Measurements from ENCODE around the gene OTOGL. TPM values are rescaled to one million over a fixed set of nuclear protein-coding genes. Genes with fewer than 3 reads are reported as not detected.

OTOGL gene
- polyA plus RNA-seq, 1 of the 3 experiments (the other 2 are of a cell fraction) = 0.61 TPM

- H3K27ac ChIP-seq (ENCODE audit: low read depth in 2 of 2, low read length in 1 of 2) = no peak overlapping the region
- H4K20me1 ChIP-seq (ENCODE audit: insufficient read depth) = no peaks in the 10 kb centered on the region
- no peaks in the 10 kb centered on the region for H3K79me2 ChIP-seq (ENCODE audit: insufficient read depth)
- no peaks in the 10 kb centered on the region for H3K27me3 ChIP-seq (ENCODE audit: insufficient read depth)
- no peaks in the 10 kb centered on the region for H3K9me2 ChIP-seq
- no peak for TF ChIP-seq RXRA (IDR thresholded peaks at IDR 0.05; ENCODE audit: borderline replicate concordance, low read depth)
- no peak for TF ChIP-seq MXI1 (IDR thresholded peaks at IDR 0.05; ENCODE audit: low read depth, low read length)
- TF ChIP-seq TCF12 (IDR thresholded peaks at IDR 0.05) = no peak
- no peak for TF ChIP-seq SIN3A (IDR thresholded peaks at IDR 0.05; ENCODE audit: borderline replicate concordance, low read depth, low read length)
- no peak overlapping the region for H3K4me2 ChIP-seq
- no peaks in the 10 kb centered on the region for H3F3A ChIP-seq (replicated peaks; ENCODE audit: insufficient read depth)
- ChIA-PET CTCF (interaction anchor here (1.2 kb wide), 1 partner anchor 105 kb away, joined by 3 read pairs; no protein-coding TSS in a partner anchor), POLR2A (no interaction called here)
- H3K4me3 ChIP-seq (ENCODE audit: low read depth in 2 of 2, low read length in 1 of 2) = no peak overlapping the region
- H3K4me1 ChIP-seq (ENCODE audit: control insufficient read depth in 1 of 2, insufficient read depth in 2 of 2, low read depth in 1 of 2, low read length in 1 of 2) = no peaks in the 10 kb centered on the region
- no peaks in the 10 kb centered on the region for H3K9me3 ChIP-seq
- H2AFZ ChIP-seq (ENCODE audit: low read depth) = no peak overlapping the region
- H3K9ac ChIP-seq = no peak overlapping the region
- no peak for DNase-seq
- no peaks in the 10 kb centered on the region for H3K36me3 ChIP-seq (replicated peaks in 1 of 2; ENCODE audit: control insufficient read depth in 1 of 2, insufficient read depth in 2 of 2, low read length in 1 of 2)
Measured at GRCh38 chr12:80165746-80166145, 66.4 kb downstream of the OTOGL start.

GRCh38 chr12:80166751-80167150 lies 67.4 kb downstream of the OTOGL start:
- CTCF ChIA-PET = interaction anchor here (1.0 kb wide), 1 partner anchor 13 kb away, joined by 3 read pairs; no protein-coding TSS in a partner anchor
- no peak overlapping the region for H2AFZ ChIP-seq (ENCODE audit: low read depth)
- WGBS (ENCODE audit: low lambda C conversion rate) = 23% methylated on average over 2 of the region's 2 CpGs

More at GRCh38 chr12:80166751-80167150, 67.4 kb downstream of the OTOGL start:
- no peak overlapping the region for H3K4me2 ChIP-seq
- no peak overlapping the region for H3K4me3 ChIP-seq (ENCODE audit: low read depth in 2 of 2, low read length in 1 of 2)
- H3F3A ChIP-seq (replicated peaks; ENCODE audit: insufficient read depth) = no peaks in the 10 kb centered on the region
- no peaks in the 10 kb centered on the region for H3K9me3 ChIP-seq
- no peaks in the 10 kb centered on the region for H3K27me3 ChIP-seq (ENCODE audit: insufficient read depth)
- no peaks in the 10 kb centered on the region for H4K20me1 ChIP-seq (ENCODE audit: insufficient read depth)
- no peak for DNase-seq
- no peaks in the 10 kb centered on the region for H3K36me3 ChIP-seq (replicated peaks in 1 of 2; ENCODE audit: control insufficient read depth in 1 of 2, insufficient read depth in 2 of 2, low read length in 1 of 2)
- TF ChIP-seq, protein P1, sequence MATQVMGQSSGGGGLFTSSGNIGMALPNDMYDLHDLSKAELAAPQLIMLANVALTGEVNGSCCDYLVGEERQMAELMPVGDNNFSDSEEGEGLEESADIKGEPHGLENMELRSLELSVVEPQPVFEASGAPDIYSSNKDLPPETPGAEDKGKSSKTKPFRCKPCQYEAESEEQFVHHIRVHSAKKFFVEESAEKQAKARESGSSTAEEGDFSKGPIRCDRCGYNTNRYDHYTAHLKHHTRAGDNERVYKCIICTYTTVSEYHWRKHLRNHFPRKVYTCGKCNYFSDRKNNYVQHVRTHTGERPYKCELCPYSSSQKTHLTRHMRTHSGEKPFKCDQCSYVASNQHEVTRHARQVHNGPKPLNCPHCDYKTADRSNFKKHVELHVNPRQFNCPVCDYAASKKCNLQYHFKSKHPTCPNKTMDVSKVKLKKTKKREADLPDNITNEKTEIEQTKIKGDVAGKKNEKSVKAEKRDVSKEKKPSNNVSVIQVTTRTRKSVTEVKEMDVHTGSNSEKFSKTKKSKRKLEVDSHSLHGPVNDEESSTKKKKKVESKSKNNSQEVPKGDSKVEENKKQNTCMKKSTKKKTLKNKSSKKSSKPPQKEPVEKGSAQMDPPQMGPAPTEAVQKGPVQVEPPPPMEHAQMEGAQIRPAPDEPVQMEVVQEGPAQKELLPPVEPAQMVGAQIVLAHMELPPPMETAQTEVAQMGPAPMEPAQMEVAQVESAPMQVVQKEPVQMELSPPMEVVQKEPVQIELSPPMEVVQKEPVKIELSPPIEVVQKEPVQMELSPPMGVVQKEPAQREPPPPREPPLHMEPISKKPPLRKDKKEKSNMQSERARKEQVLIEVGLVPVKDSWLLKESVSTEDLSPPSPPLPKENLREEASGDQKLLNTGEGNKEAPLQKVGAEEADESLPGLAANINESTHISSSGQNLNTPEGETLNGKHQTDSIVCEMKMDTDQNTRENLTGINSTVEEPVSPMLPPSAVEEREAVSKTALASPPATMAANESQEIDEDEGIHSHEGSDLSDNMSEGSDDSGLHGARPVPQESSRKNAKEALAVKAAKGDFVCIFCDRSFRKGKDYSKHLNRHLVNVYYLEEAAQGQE (IDR thresholded peaks at IDR 0.05; ENCODE audit: low read depth, low read length) = no peak
- TF ChIP-seq GATA2 (CRISPR knock-in tag; IDR thresholded peaks at IDR 0.05) = no peak
- no peak for TF ChIP-seq PBX3 (IDR thresholded peaks at IDR 0.05)
- no peak overlapping the region for H3K27ac ChIP-seq (ENCODE audit: low read depth in 2 of 2, low read length in 1 of 2)
- POLR2A ChIA-PET = no interaction called here
- no peaks in the 10 kb centered on the region for H3K9me2 ChIP-seq
- H3K9ac ChIP-seq = no peak overlapping the region
- H3K4me1 ChIP-seq (ENCODE audit: control insufficient read depth in 1 of 2, insufficient read depth in 2 of 2, low read depth in 1 of 2, low read length in 1 of 2) = no peaks in the 10 kb centered on the region
- no peaks in the 10 kb centered on the region for H3K79me2 ChIP-seq (ENCODE audit: insufficient read depth)
